ENCODE measurements around the gene FOXP1.

FOXP1 gene

DNA sequence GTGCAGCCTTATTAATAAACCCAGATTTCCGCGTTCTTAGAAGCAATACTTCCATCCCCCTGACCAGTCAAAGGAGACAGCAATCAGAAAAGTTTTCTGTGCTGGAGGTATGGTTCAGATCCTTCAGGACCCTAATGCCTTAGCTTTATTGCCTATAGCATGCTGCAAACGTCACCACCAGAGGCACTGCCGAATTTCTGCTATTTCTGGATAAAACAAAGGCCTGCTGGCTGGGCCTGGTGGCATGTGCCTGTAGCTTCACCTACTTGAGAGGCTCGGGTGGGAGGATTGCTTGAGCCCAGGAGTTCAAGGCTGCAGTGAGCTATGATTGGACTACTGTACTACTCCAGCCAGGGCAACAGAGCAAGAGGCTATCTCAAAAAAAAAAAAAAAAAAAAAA lies 407.2 kb downstream of the FOXP1 start:
- H3K27ac ChIP-seq (ENCODE audit: low read depth, low read length): no peak overlapping the region
- H3K9me2 ChIP-seq (replicated peaks; ENCODE audit: insufficient read depth, low read length): no peaks in the 10 kb centered on the region
- no peak overlapping the region for H3K4me2 ChIP-seq (ENCODE audit: low read depth, low read length, poor library complexity, severe bottlenecking)
- H3K27me3 ChIP-seq (ENCODE audit: low read length): 0 out of 2 replicates have a peak, but pooled peaks cover 5% of the 10 kb centered on the region
- no peaks in the 10 kb centered on the region for H3K9me3 ChIP-seq (ENCODE audit: insufficient read depth, low read length)
- no peak for TF ChIP-seq EZH2phosphoT487 (conservative IDR thresholded peaks at IDR 0.05; ENCODE audit: low read length)
- TF ChIP-seq, protein P1, sequence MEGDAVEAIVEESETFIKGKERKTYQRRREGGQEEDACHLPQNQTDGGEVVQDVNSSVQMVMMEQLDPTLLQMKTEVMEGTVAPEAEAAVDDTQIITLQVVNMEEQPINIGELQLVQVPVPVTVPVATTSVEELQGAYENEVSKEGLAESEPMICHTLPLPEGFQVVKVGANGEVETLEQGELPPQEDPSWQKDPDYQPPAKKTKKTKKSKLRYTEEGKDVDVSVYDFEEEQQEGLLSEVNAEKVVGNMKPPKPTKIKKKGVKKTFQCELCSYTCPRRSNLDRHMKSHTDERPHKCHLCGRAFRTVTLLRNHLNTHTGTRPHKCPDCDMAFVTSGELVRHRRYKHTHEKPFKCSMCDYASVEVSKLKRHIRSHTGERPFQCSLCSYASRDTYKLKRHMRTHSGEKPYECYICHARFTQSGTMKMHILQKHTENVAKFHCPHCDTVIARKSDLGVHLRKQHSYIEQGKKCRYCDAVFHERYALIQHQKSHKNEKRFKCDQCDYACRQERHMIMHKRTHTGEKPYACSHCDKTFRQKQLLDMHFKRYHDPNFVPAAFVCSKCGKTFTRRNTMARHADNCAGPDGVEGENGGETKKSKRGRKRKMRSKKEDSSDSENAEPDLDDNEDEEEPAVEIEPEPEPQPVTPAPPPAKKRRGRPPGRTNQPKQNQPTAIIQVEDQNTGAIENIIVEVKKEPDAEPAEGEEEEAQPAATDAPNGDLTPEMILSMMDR (IDR thresholded peaks at IDR 0.05; ENCODE audit: insufficient read depth, low read length, poor library complexity, severe bottlenecking): no peak
- H3K4me3 ChIP-seq (ENCODE audit: insufficient read depth, low read length, poor library complexity, severe bottlenecking): no peak overlapping the region
- no peaks in the 10 kb centered on the region for H4K20me1 ChIP-seq (ENCODE audit: low read depth, low read length)
- H3K9ac ChIP-seq (ENCODE audit: low read length): no peak overlapping the region
- H3K79me2 ChIP-seq (ENCODE audit: insufficient read depth, low read length): no peaks in the 10 kb centered on the region
- H3F3A ChIP-seq (ENCODE audit: insufficient read depth): no peaks in the 10 kb centered on the region
- H2AFZ ChIP-seq (ENCODE audit: low read depth, low read length, severe bottlenecking): no peak overlapping the region
- H3K36me3 ChIP-seq (ENCODE audit: low read length): no peaks in the 10 kb centered on the region

DNA sequence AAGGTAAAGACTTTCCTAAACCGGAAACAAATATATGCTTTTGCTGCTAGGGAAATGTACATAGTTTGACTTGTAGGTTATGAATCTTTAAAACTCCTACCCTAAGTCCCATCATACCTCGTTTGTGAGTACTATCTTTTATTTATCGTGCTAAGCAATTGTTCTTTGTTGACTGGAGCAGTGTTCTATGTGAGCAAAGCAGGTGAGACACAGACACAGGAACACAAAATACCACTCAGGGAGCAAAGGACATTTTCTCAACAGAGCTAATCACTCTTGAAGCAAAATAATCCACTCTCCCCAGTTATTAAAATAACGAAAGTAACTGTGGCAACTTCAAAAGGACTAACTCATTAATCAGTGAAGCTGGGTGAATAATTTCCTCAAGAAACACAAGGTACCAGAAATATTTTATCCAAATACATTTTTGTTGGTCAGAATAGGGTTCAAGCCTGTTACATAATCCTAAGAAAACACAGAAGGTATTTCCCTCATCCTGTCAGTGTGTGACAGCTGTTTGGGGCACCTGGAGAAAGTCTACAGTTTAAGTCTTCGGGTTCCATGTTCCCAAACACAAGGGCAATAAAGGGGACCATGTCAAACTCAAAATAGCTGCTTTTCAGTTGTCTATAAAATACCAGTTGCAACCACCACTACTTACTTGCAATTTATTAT lies 407.7 kb downstream of the FOXP1 start:
- 0 out of 2 replicates have a peak, but pooled peaks cover 5% of the 10 kb centered on the region for H3K27me3 ChIP-seq (ENCODE audit: low read length)
- no peak overlapping the region for H3K27ac ChIP-seq (ENCODE audit: low read depth, low read length)
- H3K9me2 ChIP-seq (replicated peaks; ENCODE audit: insufficient read depth, low read length): no peaks in the 10 kb centered on the region
- no peaks in the 10 kb centered on the region for H3K36me3 ChIP-seq (ENCODE audit: low read length)
- H3K4me2 ChIP-seq (ENCODE audit: low read depth, low read length, poor library complexity, severe bottlenecking): no peak overlapping the region
- no peaks in the 10 kb centered on the region for H3K79me2 ChIP-seq (ENCODE audit: insufficient read depth, low read length)
- no peak overlapping the region for H2AFZ ChIP-seq (ENCODE audit: low read depth, low read length, severe bottlenecking)
- H3K4me3 ChIP-seq (ENCODE audit: insufficient read depth, low read length, poor library complexity, severe bottlenecking): no peak overlapping the region
- TF ChIP-seq, protein P1 (IDR thresholded peaks at IDR 0.05; ENCODE audit: insufficient read depth, low read length, poor library complexity, severe bottlenecking): no peak
- no peak for TF ChIP-seq EZH2phosphoT487 (conservative IDR thresholded peaks at IDR 0.05; ENCODE audit: low read length)
- no peak overlapping the region for H3K9ac ChIP-seq (ENCODE audit: low read length)
- no peaks in the 10 kb centered on the region for H4K20me1 ChIP-seq (ENCODE audit: low read depth, low read length)
- H3K9me3 ChIP-seq (ENCODE audit: insufficient read depth, low read length): no peaks in the 10 kb centered on the region
- H3F3A ChIP-seq (ENCODE audit: insufficient read depth): no peaks in the 10 kb centered on the region

DNA sequence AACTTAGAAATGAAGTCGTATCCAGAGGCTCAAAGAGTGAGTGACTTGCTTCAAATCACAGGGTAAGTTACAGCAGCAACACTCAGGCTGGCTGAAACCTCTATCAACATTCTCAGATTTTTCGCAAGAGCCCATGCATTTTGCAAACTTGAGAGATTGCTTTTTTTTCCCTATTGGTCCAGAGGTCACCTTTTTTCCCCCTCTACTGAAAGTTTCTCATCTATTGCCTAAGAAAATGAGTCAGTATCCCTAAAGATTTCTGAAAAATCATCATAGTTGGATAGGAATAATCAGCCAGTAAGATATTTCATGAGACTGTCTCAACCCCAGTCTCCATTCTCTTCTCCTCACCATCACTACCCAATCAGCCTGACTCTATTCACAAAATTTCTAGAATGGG lies 410.6 kb downstream of the FOXP1 start:
- no peak overlapping the region for H3K4me3 ChIP-seq (ENCODE audit: insufficient read depth, low read length, poor library complexity, severe bottlenecking)
- no peak overlapping the region for H3K27ac ChIP-seq (ENCODE audit: low read depth, low read length)
- TF ChIP-seq, protein P1 (IDR thresholded peaks at IDR 0.05; ENCODE audit: insufficient read depth, low read length, poor library complexity, severe bottlenecking): no peak
- TF ChIP-seq EZH2phosphoT487 (conservative IDR thresholded peaks at IDR 0.05; ENCODE audit: low read length): no peak
- H3K4me2 ChIP-seq (ENCODE audit: low read depth, low read length, poor library complexity, severe bottlenecking): no peak overlapping the region
- H2AFZ ChIP-seq (ENCODE audit: low read depth, low read length, severe bottlenecking): no peak overlapping the region
- no peak overlapping the region for H3K9ac ChIP-seq (ENCODE audit: low read length)
- no peaks in the 10 kb centered on the region for H3K9me2 ChIP-seq (replicated peaks; ENCODE audit: insufficient read depth, low read length)
- no peaks in the 10 kb centered on the region for H3K79me2 ChIP-seq (ENCODE audit: insufficient read depth, low read length)
- H4K20me1 ChIP-seq (ENCODE audit: low read depth, low read length): no peaks in the 10 kb centered on the region
- no peaks in the 10 kb centered on the region for H3K9me3 ChIP-seq (ENCODE audit: insufficient read depth, low read length)
- H3K36me3 ChIP-seq (ENCODE audit: low read length): no peaks in the 10 kb centered on the region
- H3K27me3 ChIP-seq (ENCODE audit: low read length): 0 out of 2 replicates have a peak, but pooled peaks cover 5% of the 10 kb centered on the region
- no peaks in the 10 kb centered on the region for H3F3A ChIP-seq (ENCODE audit: insufficient read depth)

Measured in SU-DHL-6 (cell line).